ENCODE data around the gene MRPL55. TPM values are rescaled to one million over a fixed set of nuclear protein-coding genes. Genes with fewer than 3 reads are reported as not detected.

Gene MRPL55
- total and polyA plus RNA-seq, 4 donors, result 44.4 to 137 (median 73.3) TPM

- peaks cover 0 to 13% (median 4%) of the 10 kb centered on the region in 4 donors for H3K9me3 ChIP-seq (ENCODE audit: control insufficient read depth in 4 of 4, insufficient read depth in 3 of 4, low read length in 3 of 4)
- H3K4me1 ChIP-seq (ENCODE audit: control insufficient read depth in 5 of 5, insufficient read depth in 5 of 5, low read length in 5 of 5), result peaks cover 0 to 21% (median 0%) of the 10 kb centered on the region in 5 donors
- peaks cover 9 to 52% (median 34%) of the 10 kb centered on the region in 4 donors for H3K36me3 ChIP-seq (ENCODE audit: control insufficient read depth in 4 of 4, insufficient read depth in 4 of 4, low read length in 4 of 4)
- 91% methylated on average over 34 of the region's 34 CpGs for WGBS, 2 donors
- no peaks in the 10 kb centered on the region for H3K27me3 ChIP-seq (ENCODE audit: control insufficient read depth in 3 of 3, insufficient read depth in 3 of 3, low read length in 2 of 3)
- no peak overlapping the region for H3K9ac ChIP-seq (ENCODE audit: insufficient read depth in 1 of 2, low read length in 2 of 2)
- DNase-seq (no peak), ATAC-seq (ENCODE audit: insufficient read depth, low FRiP score) (no peak)
- no peak overlapping the region for H3K4me3 ChIP-seq
- no peak overlapping the region for H3K27ac ChIP-seq (ENCODE audit: low read depth in 1 of 2, low read length in 1 of 2)
- no peak for TF ChIP-seq CTCF (IDR thresholded peaks at IDR 0.05; ENCODE audit: control extremely low read depth, extremely low read depth)
These were observed 11.6 kb downstream of the MRPL55 start for GRCh38 chr1:228097333-228098081.

GRCh38 chr1:228096416-228097332, 12.4 kb downstream of the MRPL55 start:
- Histone ChIP-seq H3K4me3 (no peak overlapping the region), H3K27ac (ENCODE audit: low read depth in 1 of 2, low read length in 1 of 2) (no peak overlapping the region), H3K27me3 (ENCODE audit: control insufficient read depth in 3 of 3, insufficient read depth in 3 of 3, low read length in 2 of 3) (no peaks in the 10 kb centered on the region), H3K4me1 (ENCODE audit: control insufficient read depth in 5 of 5, insufficient read depth in 5 of 5, low read length in 5 of 5) (peaks cover 0 to 22% (median 0%) of the 10 kb centered on the region in 5 donors), H3K9ac (ENCODE audit: insufficient read depth in 1 of 2, low read length in 2 of 2) (no peak overlapping the region), H3K9me3 (ENCODE audit: control insufficient read depth in 4 of 4, insufficient read depth in 3 of 4, low read length in 3 of 4) (peaks cover 0 to 13% (median 4%) of the 10 kb centered on the region in 4 donors), H3K36me3 (ENCODE audit: control insufficient read depth in 4 of 4, insufficient read depth in 4 of 4, low read length in 4 of 4) (peaks cover 9 to 52% (median 35%) of the 10 kb centered on the region in 4 donors)
- no peak for TF ChIP-seq CTCF (IDR thresholded peaks at IDR 0.05; ENCODE audit: control extremely low read depth, extremely low read depth)
- DNase-seq, result no peak
- 93 to 95% methylated on average over 13 of the region's 13 CpGs for WGBS, 2 donors
- no peak for ATAC-seq (ENCODE audit: insufficient read depth, low FRiP score)

- H3K4me1 ChIP-seq (ENCODE audit: control insufficient read depth in 5 of 5, insufficient read depth in 5 of 5, low read length in 5 of 5), result peaks cover 0 to 24% (median 1%) of the 10 kb centered on the region in 5 donors
- H3K27me3 ChIP-seq (ENCODE audit: control insufficient read depth in 3 of 3, insufficient read depth in 3 of 3, low read length in 2 of 3), result no peaks in the 10 kb centered on the region
- H3K9ac ChIP-seq (ENCODE audit: insufficient read depth in 1 of 2, low read length in 2 of 2), result no peak overlapping the region
- no peak for ATAC-seq (ENCODE audit: insufficient read depth, low FRiP score)
- H3K4me3 ChIP-seq, result no peak overlapping the region
- TF ChIP-seq CTCF (IDR thresholded peaks at IDR 0.05; ENCODE audit: control extremely low read depth, extremely low read depth), result no peak
- 90 to 92% methylated on average over 8 of the region's 8 CpGs for WGBS, 2 donors
- H3K36me3 ChIP-seq (ENCODE audit: control insufficient read depth in 4 of 4, insufficient read depth in 4 of 4, low read length in 4 of 4), result peaks cover 9 to 51% (median 36%) of the 10 kb centered on the region in 4 donors
- DNase-seq, result no peak
- H3K9me3 ChIP-seq (ENCODE audit: control insufficient read depth in 4 of 4, insufficient read depth in 3 of 4, low read length in 3 of 4), result peaks cover 0 to 13% (median 4%) of the 10 kb centered on the region in 4 donors
- no peak overlapping the region for H3K27ac ChIP-seq (ENCODE audit: low read depth in 1 of 2, low read length in 1 of 2)
These were observed 13.2 kb downstream of the MRPL55 start for GRCh38 chr1:228095938-228096337.
